Hypothalamus (tissue), 51 donors: ENCODE measurements around the gene RPL38.

Experiments used
- DNase-seq, 51 donors: peaks; one replicate each; lab custom pipeline; 2025; lab: John Stamatoyannopoulos, UW

RPL38 gene

GRCh38 chr17:74203439-74204240 lies at the start of gene RPL38:
TSS of gene RPL38 (plus strand) at chr17:74203678. CDS start at chr17:74203956, 278 bp downstream.
- peak; percentile 78 to 100 (median 93) for DNase-seq

- DNase-seq: no peak
Observed at GRCh38 chr17:74153821-74154430, 49.6 kb upstream of the RPL38 start.

GRCh38 chr17:74156878-74157277 lies 46.6 kb upstream of the RPL38 start:
- no peak for DNase-seq

GRCh38 chr17:74157366-74157765 lies 46.1 kb upstream of the RPL38 start:
- no peak for DNase-seq

GRCh38 chr17:74158761-74159160 lies 44.7 kb upstream of the RPL38 start:
- no peak for DNase-seq

GRCh38 chr17:74159226-74159840 lies 44.1 kb upstream of the RPL38 start:
- no peak for DNase-seq

GRCh38 chr17:74160656-74161502 lies 42.6 kb upstream of the RPL38 start:
- DNase-seq: no peak

GRCh38 chr17:74161503-74161875 lies 42.0 kb upstream of the RPL38 start:
- no peak for DNase-seq

GRCh38 chr17:74163271-74163821 lies 40.1 kb upstream of the RPL38 start:
- no peak for DNase-seq

GRCh38 chr17:74163836-74164235 lies 39.6 kb upstream of the RPL38 start:
- no peak for DNase-seq

GRCh38 chr17:74164446-74165045 lies 38.9 kb upstream of the RPL38 start:
- no peak for DNase-seq

GRCh38 chr17:74165797-74166365 lies 37.6 kb upstream of the RPL38 start:
- peak in 1 of 51 donors; percentile 29 for DNase-seq

GRCh38 chr17:74170924-74171323 lies 32.6 kb upstream of the RPL38 start:
- DNase-seq: no peak

GRCh38 chr17:74172700-74173099 lies 30.8 kb upstream of the RPL38 start:
- DNase-seq: no peak

- DNase-seq: peak in 42 of 51 donors; percentile 5 to 78 (median 34)
Observed at GRCh38 chr17:74176546-74177001, 26.9 kb upstream of the RPL38 start.

- DNase-seq: peak in 2 of 51 donors; percentile 54 to 78
Observed at GRCh38 chr17:74177018-74177450, 26.4 kb upstream of the RPL38 start.

GRCh38 chr17:74179576-74179975 lies 23.9 kb upstream of the RPL38 start:
- no peak for DNase-seq

- no peak for DNase-seq
Observed at GRCh38 chr17:74180336-74180735, 23.1 kb upstream of the RPL38 start.

- no peak for DNase-seq
Observed at GRCh38 chr17:74181341-74181740, 22.1 kb upstream of the RPL38 start.
